B cell (primary cell): Measurements from ENCODE around the gene MST1. TPM values are rescaled to one million over a fixed set of nuclear protein-coding genes. Genes with fewer than 3 reads are reported as not detected.

Source experiments
- ATAC-seq: fragments of 200-7000 bp; cut with Tn5 transposase; one replicate; pipeline ENCODE4 v1.10.0; 2021; ENCODE audit warnings: low read depth, mild to moderate bottlenecking, moderate number of reproducible peaks, moderate library complexity
- CTCF ChIA-PET: fragments of 350-600 bp; sonication (Branson Sonifier 250); formaldehyde crosslinking; loops from one replicate; lab custom pipeline; 2021; ENCODE audit warnings: antibody characterized with exemption, inconsistent platforms; lab: Charles Lee
- POLR2A ChIA-PET: fragments of 350-600 bp; sonication (Branson Sonifier 250); formaldehyde crosslinking; loops from one replicate; lab custom pipeline; 2021; ENCODE audit warnings: antibody characterized with exemption; lab: Charles Lee
- DNase-seq: peaks from one replicate; pipeline ENCODE4 v3.0.0; 2013
- H2AFZ ChIP-seq: 2 replicates; pipeline ENCODE4 v1.6.1; 2012; ENCODE audit warnings: mild to moderate bottlenecking, low read depth, low read length; ENCODE audit not compliant: insufficient read depth, poor library complexity, severe bottlenecking
- H3K27ac ChIP-seq, 2 donors: 1 replicate in 1 of 2; 2 replicates in 1 of 2; pipeline ENCODE4 v1.5.1; 2012 to 2013; ENCODE audit warnings: low read length in 2 of 2, mild to moderate bottlenecking in 2 of 2, moderate library complexity in 1 of 2
- H3K27me3 ChIP-seq, 4 experiments: fragments of 200-600 bp in 1 of 4; sonication (generic) in 1 of 4; replicated peaks in 1 of 4; 1 replicate in 2 of 4; 2 replicates in 2 of 4; pipeline versions ENCODE4 v1.6.1 to v1.7.0; 2013 to 2016; ENCODE audit warnings: low read length in 3 of 4, mild to moderate bottlenecking in 2 of 4, mixed read lengths in 1 of 4, moderate library complexity in 1 of 4; ENCODE audit not compliant: insufficient read depth in 4 of 4, control insufficient read depth in 3 of 4; ENCODE audit errors: control extremely low read depth in 1 of 4
- H3K36me3 ChIP-seq, 2 experiments: replicated peaks in 1 of 2; 1 replicate in 1 of 2; 2 replicates in 1 of 2; pipeline versions ENCODE4 v1.6.1 to v1.7.1; 2013; ENCODE audit warnings: low read length in 1 of 2; ENCODE audit not compliant: insufficient read depth in 2 of 2, control insufficient read depth in 1 of 2; ENCODE audit errors: control extremely low read depth in 1 of 2, extremely low read depth in 1 of 2
- H3K4me1 ChIP-seq, 2 donors: fragments of 200-600 bp in 1 of 2; sonication (generic) in 1 of 2; 1 replicate in 1 of 2; 2 replicates in 1 of 2; pipeline versions ENCODE4 v1.5.1 to v1.6.1; 2013 to 2017; ENCODE audit warnings: low read length in 2 of 2; ENCODE audit not compliant: control insufficient read depth in 2 of 2, insufficient read depth in 2 of 2
- H3K4me2 ChIP-seq: replicated peaks from 2 replicates; pipeline ENCODE3; 2012; ENCODE audit warnings: mild to moderate bottlenecking, low read depth, low read length; ENCODE audit not compliant: poor library complexity, severe bottlenecking
- H3K4me3 ChIP-seq, 5 experiments: fragments of 200-600 bp in 1 of 5; sonication (generic) in 1 of 5; 1 replicate in 3 of 5; 2 replicates in 2 of 5; pipeline versions ENCODE4 v1.5.1 to v1.7.0; 2011 to 2016; ENCODE audit warnings: low read length in 4 of 5, mild to moderate bottlenecking in 4 of 5, low read depth in 2 of 5, control low read depth in 1 of 5, moderate library complexity in 1 of 5; ENCODE audit not compliant: insufficient read depth in 1 of 5; ENCODE audit errors: control extremely low read depth in 1 of 5, extremely low read depth in 1 of 5
- H3K79me2 ChIP-seq: fragments of 200-600 bp; sonication (generic); one replicate; pipeline ENCODE4 v1.6.0; 2016; ENCODE audit warnings: low read length; ENCODE audit not compliant: control insufficient read depth, insufficient read depth
- H3K9ac ChIP-seq: fragments of 200-600 bp; sonication (generic); 2 replicates; pipeline ENCODE4 v1.6.1; 2017; ENCODE audit warnings: mild to moderate bottlenecking, low read length, moderate library complexity
- H3K9me3 ChIP-seq, 3 donors: one replicate each; pipeline versions ENCODE4 v1.6.1 to v1.7.1; 2013; ENCODE audit warnings: low read length in 2 of 3; ENCODE audit not compliant: control insufficient read depth in 2 of 3, insufficient read depth in 1 of 3; ENCODE audit errors: control extremely low read depth in 1 of 3
- H4K20me1 ChIP-seq: 2 replicates; pipeline ENCODE4 v1.6.0; 2012; ENCODE audit warnings: mild to moderate bottlenecking, low read length; ENCODE audit not compliant: insufficient read depth, control insufficient read depth, poor library complexity, severe bottlenecking
- H3K27ac Mint-ChIP-seq: one replicate; pipeline ENCODE4 v1.8.0; 2021; ENCODE audit warnings: mixed read lengths
- H3K27me3 Mint-ChIP-seq: one replicate; pipeline ENCODE4 v1.8.0; 2021; ENCODE audit warnings: mixed read lengths
- H3K4me1 Mint-ChIP-seq: one replicate; pipeline ENCODE4 v1.8.0; 2021; ENCODE audit warnings: mixed read lengths
- H3K4me3 Mint-ChIP-seq: one replicate; pipeline ENCODE4 v1.8.0; 2021; ENCODE audit warnings: mixed read lengths
- H3K9me3 Mint-ChIP-seq: one replicate; pipeline ENCODE4 v1.8.0; 2022; ENCODE audit warnings: mixed read lengths; ENCODE audit not compliant: insufficient read depth
- EZH2 ChIP-seq: IDR thresholded peaks from 2 replicates; pipeline ENCODE4 v1.6.1; 2012; ENCODE audit warnings: borderline replicate concordance, low read depth, mild to moderate bottlenecking, moderate library complexity, low read length; ENCODE audit not compliant: insufficient read depth, poor library complexity, severe bottlenecking
- WGBS: methylation state at CpG from one replicate; pipeline ENCODE4 v1.1.5; 2013; ENCODE audit warnings: missing lambda C conversion rate; ENCODE audit not compliant: insufficient coverage; 5-methylcytosine and 5-hydroxymethylcytosine counted together
- intact Hi-C: fragments of 100-400 bp; cut with micrococcal nuclease; formaldehyde crosslinking; loops from one replicate; pipeline ENCODE4 v1.10.0; 2022
- polyA plus RNA-seq: library from polyadenylated mRNA; depleted of rRNA; stranded (reverse); fragments of >200 nt; gene quantifications from 2 replicates; pipeline ENCODE4 v1.2.3, GENCODE V29; 2012
- total RNA-seq, 2 donors: library from RNA; stranded (reverse); fragments of 120-200 nt in 1 of 2; gene quantifications; 1 replicate in 1 of 2; 2 replicates in 1 of 2; pipeline versions ENCODE4 v1.2.3 to v1.2.4, GENCODE V29; 2013 to 2022
- TF ChIP-seq, protein P1 (sequence below): fragments of 200-600 bp; IDR thresholded peaks from one replicate; pipeline ENCODE4 v1.8.0; 2022; ENCODE audit warnings: antibody characterized with exemption, mild to moderate bottlenecking

MST1 gene
- total and polyA plus RNA-seq, 2 donors (not counting 1 experiment from before 2014, with no cell fraction given): 14.5 to 26.4 TPM

DNA sequence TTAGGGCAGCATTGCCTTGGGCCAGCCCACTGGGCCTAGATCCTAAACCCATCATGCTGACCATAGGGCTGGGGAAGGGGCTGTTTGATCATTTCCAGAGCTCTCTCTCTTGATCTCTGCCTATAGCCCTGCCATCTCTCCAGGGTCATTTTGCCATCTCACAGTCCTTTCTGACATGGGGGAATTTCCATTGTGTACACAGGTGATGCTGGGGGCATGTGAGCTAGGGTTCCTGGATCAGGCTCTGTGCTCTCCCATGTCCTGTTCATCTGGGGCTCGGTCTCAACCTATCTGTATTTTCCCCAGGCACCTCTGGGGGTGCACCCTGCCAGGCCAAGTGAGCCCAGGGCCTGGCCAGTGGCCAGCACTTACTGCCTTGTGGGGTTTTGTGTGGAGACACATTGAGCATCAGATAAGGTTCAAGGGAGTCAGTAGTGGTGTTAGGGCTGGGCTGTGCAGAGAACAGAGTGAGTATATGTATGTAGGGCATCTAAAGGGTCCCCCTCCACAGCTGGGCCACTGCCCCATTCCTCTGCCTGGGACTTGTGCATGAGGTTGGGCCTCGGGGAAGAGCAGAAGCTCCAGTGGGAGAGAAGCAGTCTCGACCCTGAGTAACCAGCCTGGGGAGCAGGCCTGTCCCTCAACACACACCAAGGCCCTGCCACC lies 40.8 kb downstream of the MST1 start:
- no peaks in the 10 kb centered on the region for H3K36me3 ChIP-seq
- H3K4me2 ChIP-seq: no peak overlapping the region
- TF ChIP-seq, protein P1, sequence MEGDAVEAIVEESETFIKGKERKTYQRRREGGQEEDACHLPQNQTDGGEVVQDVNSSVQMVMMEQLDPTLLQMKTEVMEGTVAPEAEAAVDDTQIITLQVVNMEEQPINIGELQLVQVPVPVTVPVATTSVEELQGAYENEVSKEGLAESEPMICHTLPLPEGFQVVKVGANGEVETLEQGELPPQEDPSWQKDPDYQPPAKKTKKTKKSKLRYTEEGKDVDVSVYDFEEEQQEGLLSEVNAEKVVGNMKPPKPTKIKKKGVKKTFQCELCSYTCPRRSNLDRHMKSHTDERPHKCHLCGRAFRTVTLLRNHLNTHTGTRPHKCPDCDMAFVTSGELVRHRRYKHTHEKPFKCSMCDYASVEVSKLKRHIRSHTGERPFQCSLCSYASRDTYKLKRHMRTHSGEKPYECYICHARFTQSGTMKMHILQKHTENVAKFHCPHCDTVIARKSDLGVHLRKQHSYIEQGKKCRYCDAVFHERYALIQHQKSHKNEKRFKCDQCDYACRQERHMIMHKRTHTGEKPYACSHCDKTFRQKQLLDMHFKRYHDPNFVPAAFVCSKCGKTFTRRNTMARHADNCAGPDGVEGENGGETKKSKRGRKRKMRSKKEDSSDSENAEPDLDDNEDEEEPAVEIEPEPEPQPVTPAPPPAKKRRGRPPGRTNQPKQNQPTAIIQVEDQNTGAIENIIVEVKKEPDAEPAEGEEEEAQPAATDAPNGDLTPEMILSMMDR: no peak
- no peak for TF ChIP-seq EZH2
- H3K9me3 Mint-ChIP-seq: no peaks in the 10 kb centered on the region
- no peaks in the 10 kb centered on the region for H3K4me1 Mint-ChIP-seq
- no peaks in the 10 kb centered on the region for H3K4me1 ChIP-seq
- intact Hi-C loops: no loop called here
- no peaks in the 10 kb centered on the region for H3K27me3 ChIP-seq
- no peak overlapping the region for H3K27ac Mint-ChIP-seq
- H3K27me3 Mint-ChIP-seq: peaks cover 3% of the 10 kb centered on the region
- no peaks in the 10 kb centered on the region for H4K20me1 ChIP-seq
- H2AFZ ChIP-seq: no peak overlapping the region
- no peak overlapping the region for H3K9ac ChIP-seq
- DNase-seq (no peak), ATAC-seq (no peak)
- no peaks in the 10 kb centered on the region for H3K79me2 ChIP-seq
- POLR2A ChIA-PET: no interaction called here
- CTCF ChIA-PET: no interaction called here
- no peak overlapping the region for H3K4me3 Mint-ChIP-seq
- H3K4me3 ChIP-seq: no peak overlapping the region
- WGBS: 83% methylated on average over 2 of the region's 3 CpGs
- no peaks in the 10 kb centered on the region for H3K9me3 ChIP-seq
- H3K27ac ChIP-seq: no peak overlapping the region

GRCh38 chr3:49647741-49648140 lies 41.5 kb downstream of the MST1 start:
- H3K4me3 Mint-ChIP-seq: no peak overlapping the region
- H3K4me1 ChIP-seq: no peaks in the 10 kb centered on the region
- H2AFZ ChIP-seq: no peak overlapping the region
- H3K27ac Mint-ChIP-seq: no peak overlapping the region
- H3K27me3 ChIP-seq: no peaks in the 10 kb centered on the region
- no peak overlapping the region for H3K9ac ChIP-seq
- DNase-seq: no peak
- ChIA-PET CTCF (no interaction called here), POLR2A (no interaction called here)
- H3K27ac ChIP-seq: no peak overlapping the region
- H3K79me2 ChIP-seq: no peaks in the 10 kb centered on the region
- H3K4me3 ChIP-seq: no peak overlapping the region
- H4K20me1 ChIP-seq: no peaks in the 10 kb centered on the region
- no peaks in the 10 kb centered on the region for H3K9me3 ChIP-seq
- WGBS: 100% methylated on average over 1 of the region's 2 CpGs
- H3K4me2 ChIP-seq: no peak overlapping the region
- ATAC-seq: no peak
- H3K4me1 Mint-ChIP-seq: no peaks in the 10 kb centered on the region
- TF ChIP-seq, protein P1: no peak
- TF ChIP-seq EZH2: no peak
- peaks cover 3% of the 10 kb centered on the region for H3K27me3 Mint-ChIP-seq
- H3K9me3 Mint-ChIP-seq: no peaks in the 10 kb centered on the region
- intact Hi-C loops: no loop called here
- no peaks in the 10 kb centered on the region for H3K36me3 ChIP-seq
